Peyer's patch (tissue), 4 donors: ENCODE data around the gene FARS2. TPM values are rescaled to one million over a fixed set of nuclear protein-coding genes. Genes with fewer than 3 reads are reported as not detected.
A peak's percentile ranks its signal among the peaks of the same experiment; 100 is the strongest.

Experiments
- DNase-seq, 3 donors: peaks; one replicate each; pipeline ENCODE4 v3.0.0-alpha.2; 2017 to 2019
- H3K27ac ChIP-seq, 4 donors: fragments of 200-600 bp; sonication (generic); one replicate each; pipeline ENCODE4 v1.5.1; 2016 to 2019
- H3K27me3 ChIP-seq, 2 donors: fragments of 200-600 bp; sonication (generic); one replicate each; pipeline ENCODE4 v1.5.1; 2019
- H3K36me3 ChIP-seq, 3 donors: fragments of 200-600 bp; sonication (generic); one replicate each; pipeline ENCODE4 v1.5.1; 2016 to 2019
- H3K4me1 ChIP-seq, 4 donors: fragments of 200-600 bp; sonication (generic); one replicate each; pipeline ENCODE4 v1.5.1; 2016 to 2019
- H3K4me3 ChIP-seq, 4 donors: fragments of 200-600 bp; sonication (generic); 1 replicate in 3 of 4; 2 replicates in 1 of 4; pipeline ENCODE4 v1.5.1; 2016 to 2019; ENCODE audit warnings: mild to moderate bottlenecking in 1 of 4
- H3K9me3 ChIP-seq, 4 donors: fragments of 200-600 bp; sonication (generic); one replicate each; pipeline ENCODE4 v1.5.1; 2016 to 2019; ENCODE audit warnings: mild to moderate bottlenecking in 1 of 4
- CTCF ChIP-seq, 6 experiments: fragments of 450-650 bp in 4 of 6; fragments of 200-600 bp in 2 of 6; sonication (generic) in 1 of 6; IDR thresholded peaks; one replicate each; pipeline ENCODE4 v1.5.1; 2017 to 2019; ENCODE audit warnings: antibody characterized with exemption in 6 of 6, mild to moderate bottlenecking in 3 of 6, moderate library complexity in 1 of 6
- POLR2A ChIP-seq, 2 donors: fragments of 450-650 bp; IDR thresholded peaks; one replicate each; pipeline ENCODE4 v1.5.1; 2017; ENCODE audit warnings: antibody characterized with exemption in 2 of 2, mild to moderate bottlenecking in 2 of 2, moderate library complexity in 2 of 2
- total RNA-seq, 4 donors: library from RNA; depleted of rRNA; stranded (reverse); fragments of >200 nt; gene quantifications; one replicate each; pipeline ENCODE4 v1.1.0, GENCODE V29; 2016

FARS2 gene
- 10 to 100 TPM in 3 of 4 donors, 1 to 10 TPM in 1; 9.5 to 42.1 (median 17.1) TPM for total RNA-seq

GRCh38 chr6:5260661-5261544 lies at the start of gene FARS2, which contains the start of gene LYRM4:
FARS2 (plus strand) TSS chr6:5261513.
LYRM4 (minus strand) TSS chr6:5260950; CDS start chr6:5260733, 217 bp downstream.
- H3K4me1 ChIP-seq = peaks cover 0 to 14% (median 6%) of the 10 kb centered on the region in 4 donors
- no peaks in the 10 kb centered on the region for H3K9me3 ChIP-seq
- H3K27me3 ChIP-seq = no peaks in the 10 kb centered on the region
- H3K4me3 ChIP-seq = peak within 1 kb of the TSS; percentile 74 to 90 (median 81)
- no peaks in the 10 kb centered on the region for H3K36me3 ChIP-seq
- TF ChIP-seq CTCF (IDR thresholded peaks at IDR 0.05) (peak in 4 of 6 experiments; percentile 7 to 70 (median 41)), POLR2A (IDR thresholded peaks at IDR 0.05) (peak in 1 of 2 donors; percentile 41)
- H3K27ac ChIP-seq = peak within 1 kb of the TSS; percentile 95 to 97 (median 96)
- DNase-seq = peak; percentile 87 to 96 (median 94)

GRCh38 chr6:5213836-5214235 lies 47.5 kb upstream of the FARS2 start:
- no peak for DNase-seq
- Histone ChIP-seq H3K27me3 (no peaks in the 10 kb centered on the region), H3K36me3 (no peaks in the 10 kb centered on the region), H3K4me3 (no peak overlapping the region), H3K27ac (no peak overlapping the region), H3K9me3 (no peaks in the 10 kb centered on the region), H3K4me1 (no peaks in the 10 kb centered on the region)
- TF ChIP-seq CTCF (IDR thresholded peaks at IDR 0.05) (no peak), POLR2A (IDR thresholded peaks at IDR 0.05) (no peak)

GRCh38 chr6:5214570-5215052 lies 46.7 kb upstream of the FARS2 start:
- DNase-seq = no peak
- no peak overlapping the region for H3K27ac ChIP-seq
- H3K36me3 ChIP-seq = no peaks in the 10 kb centered on the region
- H3K27me3 ChIP-seq = no peaks in the 10 kb centered on the region
- TF ChIP-seq POLR2A (IDR thresholded peaks at IDR 0.05) (no peak), CTCF (IDR thresholded peaks at IDR 0.05) (peak in 3 of 6 experiments; percentile 27 to 37 (median 30))
- H3K4me1 ChIP-seq = no peaks in the 10 kb centered on the region
- H3K4me3 ChIP-seq = no peak overlapping the region
- no peaks in the 10 kb centered on the region for H3K9me3 ChIP-seq

- H3K36me3 ChIP-seq = no peaks in the 10 kb centered on the region
- no peak overlapping the region for H3K27ac ChIP-seq
- H3K27me3 ChIP-seq = no peaks in the 10 kb centered on the region
- DNase-seq = no peak
- no peaks in the 10 kb centered on the region for H3K4me1 ChIP-seq
- TF ChIP-seq CTCF (IDR thresholded peaks at IDR 0.05) (no peak), POLR2A (IDR thresholded peaks at IDR 0.05) (no peak)
- H3K4me3 ChIP-seq = no peak overlapping the region
- no peaks in the 10 kb centered on the region for H3K9me3 ChIP-seq
Measured at GRCh38 chr6:5215159-5215558, 46.2 kb upstream of the FARS2 start.

- TF ChIP-seq CTCF (IDR thresholded peaks at IDR 0.05) = no peak
- TF ChIP-seq POLR2A (IDR thresholded peaks at IDR 0.05) = no peak
- Histone ChIP-seq H3K36me3 (no peaks in the 10 kb centered on the region), H3K4me1 (no peaks in the 10 kb centered on the region), H3K4me3 (no peak overlapping the region), H3K9me3 (no peaks in the 10 kb centered on the region), H3K27ac (no peak overlapping the region), H3K27me3 (no peaks in the 10 kb centered on the region)
- no peak for DNase-seq
Measured at GRCh38 chr6:5215799-5216198, 45.5 kb upstream of the FARS2 start.
